ENCODE data around the gene F9.
"Not testable (repeated sequence)": the region's sequence is repeated elsewhere in the genome, so short reads cannot be mapped to it uniquely, and the experiment has no call there.

F9 gene

DNA sequence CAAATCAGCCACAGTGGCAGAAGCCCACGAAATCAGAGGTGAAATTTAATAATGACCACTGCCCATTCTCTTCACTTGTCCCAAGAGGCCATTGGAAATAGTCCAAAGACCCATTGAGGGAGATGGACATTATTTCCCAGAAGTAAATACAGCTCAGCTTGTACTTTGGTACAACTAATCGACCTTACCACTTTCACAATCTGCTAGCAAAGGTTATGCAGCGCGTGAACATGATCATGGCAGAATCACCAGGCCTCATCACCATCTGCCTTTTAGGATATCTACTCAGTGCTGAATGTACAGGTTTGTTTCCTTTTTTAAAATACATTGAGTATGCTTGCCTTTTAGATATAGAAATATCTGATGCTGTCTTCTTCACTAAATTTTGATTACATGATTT is at the start of gene F9:
Gene F9 (plus strand): TSS at position 190 of the 400 bp plus-strand sequence. CDS start 26 bp downstream, at position 216.
- DNase-seq (ENCODE audit: low read depth in 2 of 2, low spot score in 1 of 2) = no peak

DNA sequence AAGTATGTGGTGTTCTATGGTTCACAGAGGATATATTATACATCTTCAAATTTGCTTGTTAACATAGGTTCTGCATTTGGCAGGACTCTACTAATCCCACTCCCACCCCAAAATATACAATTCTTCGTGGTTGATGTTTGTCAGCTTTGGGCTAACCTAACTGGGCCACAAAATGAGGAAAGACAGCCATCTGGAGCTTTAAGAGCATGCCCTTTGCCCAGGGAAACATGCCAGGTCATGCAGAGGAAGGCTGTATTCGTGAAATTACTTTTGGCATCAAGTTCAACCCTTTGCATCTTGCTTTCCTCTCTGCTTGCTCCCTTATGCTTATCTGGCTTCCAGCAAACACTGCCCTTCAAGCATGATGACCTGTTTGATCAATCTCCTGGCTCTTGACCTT is 46.8 kb upstream of the F9 start:
- DNase-seq (ENCODE audit: low read depth in 2 of 2, low spot score in 1 of 2) = no peak

DNA sequence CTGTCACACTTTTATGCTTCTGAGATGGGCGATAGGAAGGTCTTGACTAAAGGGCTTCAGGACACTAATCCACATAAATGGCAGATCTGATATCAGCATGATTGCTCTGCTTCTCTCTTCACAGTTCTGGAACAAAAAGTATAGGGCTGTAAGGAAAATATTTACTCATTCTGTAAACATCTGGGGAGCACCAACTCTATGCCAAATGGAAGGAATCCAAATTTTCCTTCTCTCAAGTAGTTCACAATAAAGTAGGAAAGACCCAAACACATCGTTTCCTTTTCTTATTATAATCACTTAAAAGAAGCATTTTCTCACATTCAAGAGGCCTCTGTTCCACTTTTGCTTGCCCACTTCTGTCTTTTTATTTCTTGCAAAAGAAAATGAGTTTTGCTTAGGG is 45.9 kb upstream of the F9 start:
- no peak for DNase-seq (ENCODE audit: low read depth in 2 of 2, low spot score in 1 of 2)

DNA sequence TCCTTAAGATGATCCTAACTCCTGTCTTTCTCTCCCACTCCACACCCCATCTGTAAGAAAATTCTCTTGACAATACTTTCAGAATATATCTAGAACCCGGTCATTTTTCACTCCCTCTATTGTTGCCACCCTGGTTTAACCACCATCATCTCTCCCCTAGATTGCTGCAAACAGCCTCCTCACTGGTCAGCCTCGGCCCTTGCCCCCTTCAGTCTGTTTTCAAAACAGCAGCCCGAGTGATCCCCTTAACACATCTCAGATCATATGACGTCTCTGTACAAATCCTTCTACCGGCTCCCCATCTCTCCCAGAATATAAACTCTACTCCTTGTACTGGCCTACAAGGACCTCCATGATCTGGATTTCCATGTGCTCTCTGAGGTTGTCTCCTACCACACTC is 35.2 kb upstream of the F9 start:
- DNase-seq (ENCODE audit: low read depth in 2 of 2, low spot score in 1 of 2) = no peak

DNA sequence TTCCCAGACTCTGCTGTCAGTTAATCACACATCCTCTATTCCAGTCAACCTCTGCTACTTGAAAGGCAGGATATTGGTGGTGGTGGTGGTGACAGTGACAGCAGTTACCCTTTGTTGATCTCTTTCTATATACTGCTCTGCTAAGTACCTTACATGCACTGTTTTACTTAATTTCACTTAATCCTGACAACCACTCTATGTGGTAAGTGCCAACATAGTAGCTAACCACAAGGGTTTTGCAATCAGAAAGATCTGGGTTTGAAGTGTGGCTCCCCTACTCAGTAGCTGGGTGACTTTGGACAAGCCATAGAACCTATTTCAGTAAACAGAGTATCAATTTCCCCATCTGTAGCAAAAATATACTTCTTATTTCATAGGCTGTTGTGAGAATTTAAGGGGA is 24.2 kb upstream of the F9 start:
- DNase-seq (ENCODE audit: low read depth in 2 of 2, low spot score in 1 of 2) = no peak

DNA sequence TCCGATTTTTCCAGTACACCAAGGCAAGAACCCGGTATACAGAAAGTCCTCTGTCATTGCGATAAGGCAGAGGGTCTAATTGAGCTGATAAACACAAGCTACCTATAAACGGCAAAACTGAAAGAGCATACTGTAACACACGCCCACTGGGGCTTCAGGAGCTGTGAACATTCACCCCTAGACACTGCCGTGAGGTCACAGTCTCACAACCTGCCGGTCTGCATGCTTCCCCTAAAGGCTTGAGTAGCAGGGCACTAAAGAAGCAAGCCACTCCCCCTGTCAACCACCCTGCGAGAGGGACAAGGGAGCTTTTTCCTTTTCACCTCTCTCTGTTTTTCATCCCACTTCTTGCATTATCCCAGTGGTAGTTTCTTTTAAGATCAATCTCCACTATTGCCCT is 22.4 kb upstream of the F9 start:
- no peak for DNase-seq (ENCODE audit: low read depth in 2 of 2, low spot score in 1 of 2)

DNA sequence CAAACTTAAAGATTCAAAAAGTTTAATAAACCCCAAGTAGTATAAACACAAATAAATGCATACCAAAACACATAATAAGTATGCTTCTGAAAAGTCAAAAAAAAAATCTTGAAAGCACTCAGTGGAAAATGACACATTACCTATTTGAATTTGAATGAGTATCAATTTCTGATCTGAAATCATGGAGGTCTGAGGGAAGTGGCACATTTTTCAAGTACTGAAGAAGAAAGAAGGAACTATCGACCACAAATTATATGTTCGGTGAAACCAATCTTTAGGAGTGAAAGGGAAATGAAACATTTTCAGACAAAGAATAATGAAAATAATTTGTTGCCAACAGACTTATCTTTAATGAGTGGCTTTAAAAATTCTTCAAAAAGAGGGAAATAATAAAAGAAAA is 12.1 kb upstream of the F9 start:
- DNase-seq (ENCODE audit: low read depth in 2 of 2, low spot score in 1 of 2) = no peak

DNA sequence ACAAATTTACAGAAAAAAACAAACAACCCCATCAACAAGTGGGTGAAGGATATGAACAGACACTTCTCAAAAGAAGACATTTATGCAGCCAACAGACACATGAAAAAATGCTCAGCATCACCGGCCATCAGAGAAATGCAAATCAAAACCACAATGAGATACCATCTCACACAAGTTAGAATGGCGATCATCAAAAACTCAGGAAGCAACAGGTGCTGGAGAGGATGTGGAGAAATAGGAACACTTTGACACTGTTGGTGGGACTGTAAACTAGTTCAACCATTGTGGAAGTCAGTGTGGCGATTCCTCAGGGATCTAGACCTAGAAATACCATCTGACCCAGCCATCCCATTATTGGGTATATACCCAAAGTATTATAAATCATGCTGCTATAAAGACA is 1.7 kb upstream of the F9 start:
- DNase-seq (ENCODE audit: low read depth in 2 of 2, low spot score in 1 of 2) = not testable (repeated sequence)

DNA sequence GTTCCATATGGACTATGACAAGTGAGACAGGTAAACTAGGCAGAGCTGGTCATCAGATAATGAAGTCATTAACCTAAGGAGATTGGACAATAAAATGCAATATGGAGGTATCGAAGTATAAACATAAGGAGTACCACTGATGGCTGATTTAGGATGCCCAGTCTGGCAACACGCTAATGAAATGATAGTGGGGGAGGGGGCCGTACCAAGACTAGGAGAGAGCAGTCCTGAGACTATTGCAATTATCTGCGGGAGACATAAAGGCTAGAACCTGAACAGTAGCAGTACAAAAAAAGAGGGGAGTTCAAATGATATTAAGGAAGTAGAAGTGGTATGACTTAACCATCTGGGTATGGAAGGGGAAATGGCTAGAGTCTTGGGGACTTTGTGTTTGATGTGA is 2.3 kb downstream of the F9 start:
- no peak for DNase-seq (ENCODE audit: low read depth in 2 of 2, low spot score in 1 of 2)

DNA sequence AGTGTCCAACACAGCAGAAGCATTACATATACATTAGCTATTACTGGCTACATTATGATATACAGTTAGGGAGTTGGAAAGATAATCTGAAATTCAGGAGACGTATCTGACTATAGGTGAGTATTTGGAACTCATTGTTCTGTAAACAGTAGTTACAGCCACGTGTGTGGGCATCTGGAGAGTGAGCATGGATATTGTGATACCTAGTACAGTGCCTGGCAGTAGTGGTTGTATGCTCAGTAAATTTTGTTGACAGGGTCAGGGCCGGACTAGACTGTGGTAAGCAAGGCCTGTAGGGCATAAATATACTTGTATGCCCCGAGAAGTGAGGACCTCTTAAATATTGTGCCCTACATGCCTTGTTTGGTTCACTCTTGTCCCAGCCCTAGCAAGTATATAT is 2.9 kb downstream of the F9 start:
- DNase-seq (ENCODE audit: low read depth in 2 of 2, low spot score in 1 of 2) = no peak

DNA sequence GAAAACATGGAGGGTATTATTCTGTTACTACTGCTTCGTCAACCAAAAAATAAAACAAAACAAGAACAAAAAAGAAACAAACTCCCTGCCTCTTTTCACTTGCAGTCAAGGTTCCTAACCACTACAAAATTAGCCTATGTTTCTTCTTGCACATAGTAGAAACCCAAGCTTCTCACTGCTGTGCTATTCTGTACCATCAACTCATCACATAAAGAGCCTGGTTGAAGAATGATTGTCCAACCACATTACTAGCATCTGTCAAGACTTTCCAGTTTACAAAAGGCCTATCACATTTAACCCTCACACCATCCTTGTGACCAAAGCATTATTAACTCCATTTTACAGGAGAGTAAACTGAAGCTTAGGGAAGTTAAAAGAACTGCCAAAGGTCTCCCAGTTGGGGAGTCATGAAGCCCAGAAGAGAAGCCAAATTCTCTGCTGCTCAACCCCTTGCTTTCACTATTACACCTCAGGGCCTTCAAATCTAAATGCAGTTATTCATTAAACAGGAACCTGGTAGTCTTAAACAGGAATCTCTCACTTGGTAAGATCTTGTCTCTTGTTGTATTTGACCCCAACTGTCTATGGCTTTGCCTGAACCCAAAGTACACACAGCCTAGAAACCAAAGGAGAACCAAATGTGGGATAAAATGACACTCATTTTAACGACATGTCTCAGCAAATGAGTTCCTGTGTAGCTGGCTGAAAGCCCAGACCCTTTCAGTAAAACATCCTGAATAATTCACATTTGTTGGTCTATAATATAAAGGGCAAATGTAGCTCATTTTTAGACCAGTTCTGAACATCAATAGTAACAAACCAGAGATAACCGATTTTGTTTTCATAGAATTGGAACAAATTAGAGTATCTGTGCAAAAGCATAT is 8.6 kb downstream of the F9 start:
- DNase-seq (ENCODE audit: low read depth in 2 of 2, low spot score in 1 of 2) = no peak

DNA sequence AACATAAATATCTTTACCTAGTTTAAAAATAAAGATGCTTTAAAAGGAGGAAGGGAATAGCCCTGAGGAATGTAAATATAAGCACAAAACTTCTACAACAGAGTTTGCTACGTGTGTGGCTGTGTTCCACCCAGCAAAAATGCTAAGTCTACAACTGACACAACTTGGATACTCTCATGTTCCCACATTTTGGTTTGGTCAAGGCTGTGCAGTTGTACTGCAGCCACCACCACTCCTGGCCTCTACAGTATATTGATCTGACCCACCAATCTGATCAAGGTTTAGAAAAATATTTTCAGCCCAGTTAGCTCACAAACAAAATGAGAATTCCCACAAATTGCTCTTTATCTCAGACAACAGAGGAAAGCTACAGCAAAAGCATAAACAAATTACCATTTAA is 12.1 kb downstream of the F9 start:
- no peak for DNase-seq (ENCODE audit: low read depth in 2 of 2, low spot score in 1 of 2)

DNA sequence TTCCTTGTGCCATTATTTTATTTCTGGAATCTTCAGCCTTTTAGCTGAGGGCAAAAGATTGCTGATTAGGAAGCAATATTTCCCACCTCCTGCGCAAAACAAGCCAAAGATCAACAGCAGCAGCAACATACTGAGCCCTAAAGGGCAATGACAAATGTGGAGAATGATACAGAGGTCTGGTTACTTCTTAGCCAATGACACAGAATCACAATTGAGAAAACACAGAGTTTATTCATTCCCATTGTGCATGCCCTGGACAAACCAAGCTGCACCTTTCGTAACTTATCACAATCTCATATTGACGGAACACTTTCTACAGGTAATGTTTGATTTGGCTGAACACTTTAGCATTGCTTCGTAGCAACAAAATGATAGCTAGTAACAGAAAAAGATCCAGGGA is 13.4 kb downstream of the F9 start:
- no peak for DNase-seq (ENCODE audit: low read depth in 2 of 2, low spot score in 1 of 2)

DNA sequence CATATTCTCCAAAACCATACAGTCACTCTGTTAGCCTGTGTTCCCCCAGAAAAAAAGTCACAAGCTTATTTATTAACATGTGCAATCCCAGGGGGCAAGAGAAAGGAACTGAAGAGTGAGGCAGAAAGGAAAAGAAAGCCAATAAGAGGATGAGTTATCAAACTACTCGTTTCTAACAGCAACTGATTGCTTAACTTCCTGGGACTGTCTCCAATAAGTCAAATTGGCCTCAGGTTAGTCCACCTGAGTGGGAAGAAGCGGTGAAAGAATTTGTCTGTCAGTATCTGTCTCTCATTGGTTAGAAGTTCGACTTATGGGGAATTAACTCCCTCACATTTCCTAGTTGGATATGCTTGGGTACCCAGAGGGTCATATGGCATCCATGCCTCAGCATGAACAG is 14.1 kb downstream of the F9 start:
- no peak for DNase-seq (ENCODE audit: low read depth in 2 of 2, low spot score in 1 of 2)

DNA sequence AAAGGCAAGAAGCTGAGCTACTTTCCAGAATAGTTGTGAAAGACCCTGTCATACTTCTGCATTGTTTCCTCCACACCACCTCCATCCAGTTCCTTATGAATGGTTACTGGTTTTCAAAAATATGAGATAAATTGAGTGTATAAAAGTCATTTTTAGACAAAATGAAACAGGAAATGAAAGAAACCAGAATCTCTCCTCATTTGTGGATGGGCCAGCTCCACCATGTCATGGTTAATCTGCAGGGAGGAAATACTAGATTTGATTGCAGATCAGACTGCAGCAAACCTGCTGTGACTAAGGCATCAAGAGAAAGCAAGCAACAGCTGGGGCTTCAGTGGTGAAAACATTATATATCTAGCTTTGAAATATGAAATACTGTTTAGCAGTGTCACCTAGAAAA is 23.8 kb downstream of the F9 start:
- DNase-seq (ENCODE audit: low read depth in 2 of 2, low spot score in 1 of 2) = no peak

DNA sequence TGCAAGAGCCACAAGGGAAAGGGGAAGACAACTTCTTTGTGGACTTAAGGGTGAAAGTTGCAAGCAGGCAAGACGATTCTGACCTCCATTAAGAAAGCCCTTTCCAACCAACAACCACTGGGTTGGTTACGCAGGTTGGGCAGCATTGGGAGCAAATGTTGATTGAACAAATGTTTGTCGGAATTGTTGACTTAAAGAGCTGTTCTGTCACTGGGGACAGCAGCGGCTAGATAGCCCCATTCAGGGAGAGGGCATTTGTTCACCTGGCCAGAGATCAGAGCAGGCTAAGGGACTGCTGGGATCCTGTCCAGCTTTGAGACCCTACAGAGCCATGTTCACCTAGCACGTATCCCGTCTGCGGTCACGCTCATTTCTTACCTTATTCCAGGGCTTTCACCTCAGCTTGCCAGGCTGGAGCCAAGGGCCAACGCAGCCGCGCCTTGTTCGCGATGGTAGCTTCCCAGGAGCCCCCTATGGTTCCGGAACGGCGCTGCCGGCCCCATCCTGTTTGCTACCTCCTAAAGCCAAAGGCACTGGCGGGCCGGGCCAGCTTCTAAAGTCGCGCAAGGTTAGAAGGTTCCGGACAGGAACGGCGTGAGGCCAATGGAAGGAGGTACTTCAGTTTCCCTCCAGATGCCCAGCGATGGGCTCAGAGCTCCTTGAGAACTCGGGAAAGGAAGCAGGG is 24.6 kb downstream of the F9 start:
- DNase-seq (ENCODE audit: low read depth in 2 of 2, low spot score in 1 of 2) = no peak

DNA sequence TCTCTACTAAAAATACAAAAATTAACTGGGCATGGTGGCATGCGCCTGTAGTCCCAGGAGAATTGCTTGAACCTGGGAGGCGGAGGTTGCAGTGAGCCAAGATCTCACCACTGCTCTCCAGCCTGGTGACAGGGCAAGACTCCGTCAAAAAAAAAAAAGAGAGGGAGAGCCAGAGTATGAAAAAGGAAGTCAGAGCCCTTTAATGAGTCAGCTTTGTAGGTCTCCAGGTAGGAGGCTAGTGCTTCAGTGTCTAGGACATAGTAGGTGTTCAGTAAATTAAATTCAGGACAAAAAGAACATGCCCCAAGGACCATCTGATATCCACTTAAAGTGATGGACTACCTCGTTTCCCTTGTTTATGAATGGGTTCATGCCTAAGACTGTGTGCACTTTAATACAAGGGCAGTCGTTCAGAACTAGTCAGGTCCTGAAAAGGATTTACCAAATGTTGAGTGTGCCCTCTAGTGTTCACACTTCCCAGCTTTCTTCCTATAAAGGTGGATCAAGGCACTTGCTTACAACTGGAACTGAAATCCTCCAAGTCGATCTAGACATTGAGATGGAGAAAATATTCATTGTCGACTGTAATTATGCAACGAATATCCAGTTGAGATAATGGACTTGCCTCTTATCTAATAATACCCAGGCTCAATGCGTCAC is 29.0 kb downstream of the F9 start:
- no peak for DNase-seq (ENCODE audit: low read depth in 2 of 2, low spot score in 1 of 2)

DNA sequence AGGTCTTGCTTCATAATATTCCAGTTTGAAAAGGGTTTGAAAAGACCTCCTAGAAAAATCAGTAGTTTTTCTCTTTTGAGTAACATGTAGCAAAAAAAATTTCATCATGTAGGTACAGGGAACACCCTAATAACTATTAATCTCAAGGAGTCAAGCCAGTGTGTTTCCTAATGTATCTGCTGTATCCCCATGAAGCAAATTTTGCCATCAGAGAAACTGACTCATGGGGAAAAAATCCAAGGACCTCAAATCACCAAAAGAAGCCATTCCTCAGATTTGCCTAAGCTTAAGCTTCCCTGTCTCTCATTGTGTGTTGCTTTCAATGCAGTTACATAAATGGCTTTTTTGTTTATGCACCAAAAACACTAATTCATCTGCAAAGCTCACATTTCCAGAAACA is 29.7 kb downstream of the F9 start:
- no peak for DNase-seq (ENCODE audit: low read depth in 2 of 2, low spot score in 1 of 2)

DNA sequence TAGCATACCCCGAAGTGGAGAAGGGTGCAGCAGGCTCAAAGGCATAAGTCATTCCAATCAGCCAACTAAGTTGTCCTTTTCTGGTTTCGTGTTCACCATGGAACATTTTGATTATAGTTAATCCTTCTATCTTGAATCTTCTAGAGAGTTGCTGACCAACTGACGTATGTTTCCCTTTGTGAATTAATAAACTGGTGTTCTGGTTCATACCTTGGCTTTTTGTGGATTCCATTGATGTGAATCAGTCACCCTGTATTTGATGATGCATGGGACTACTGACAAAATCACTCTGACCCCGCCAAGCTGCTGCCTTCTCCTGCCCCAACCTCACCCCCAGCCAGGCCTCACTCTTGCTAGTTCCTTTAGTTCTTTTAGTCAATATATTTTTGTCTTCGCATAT is 32.7 kb downstream of the F9 start:
- no peak for DNase-seq (ENCODE audit: low read depth in 2 of 2, low spot score in 1 of 2)

DNA sequence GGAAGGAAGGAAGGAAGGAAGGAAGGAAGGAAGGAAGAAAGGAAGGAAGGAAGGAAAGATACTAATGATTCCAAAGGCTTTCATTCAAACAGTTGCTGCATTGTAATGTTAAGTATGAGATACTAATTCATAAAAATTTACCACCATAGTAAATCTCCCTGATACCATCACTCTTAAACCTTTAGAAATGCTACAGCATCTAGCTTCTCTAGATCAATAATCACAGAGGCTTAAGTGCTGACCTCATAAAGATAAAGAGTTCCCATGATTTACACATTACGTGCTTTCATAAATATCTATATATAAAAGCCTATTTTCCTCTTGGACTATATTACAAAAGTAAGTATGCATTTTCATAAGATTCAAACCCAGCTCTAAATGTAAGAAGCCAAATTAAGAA is 36.4 kb downstream of the F9 start:
- DNase-seq (ENCODE audit: low read depth in 2 of 2, low spot score in 1 of 2) = no peak

DNA sequence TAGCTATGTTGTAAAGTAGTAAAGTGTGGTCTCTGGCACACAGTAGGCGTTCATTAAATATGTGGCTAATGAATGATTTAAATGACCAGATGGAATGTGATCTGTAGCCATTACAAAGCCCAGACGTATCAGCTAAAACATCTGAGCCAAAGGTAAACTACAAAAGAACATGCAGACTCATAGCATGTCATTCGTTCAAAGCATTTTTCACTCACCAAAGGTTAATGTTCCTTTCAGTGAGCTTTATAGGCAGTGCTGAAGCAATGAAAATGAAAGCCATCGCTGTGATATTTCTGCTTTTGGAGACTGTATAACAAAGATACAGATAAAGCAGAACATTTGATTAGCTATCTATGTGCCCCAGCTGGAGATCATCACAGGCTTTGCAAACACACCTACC is 50.5 kb downstream of the F9 start:
- DNase-seq (ENCODE audit: low read depth in 2 of 2, low spot score in 1 of 2) = no peak

DNA sequence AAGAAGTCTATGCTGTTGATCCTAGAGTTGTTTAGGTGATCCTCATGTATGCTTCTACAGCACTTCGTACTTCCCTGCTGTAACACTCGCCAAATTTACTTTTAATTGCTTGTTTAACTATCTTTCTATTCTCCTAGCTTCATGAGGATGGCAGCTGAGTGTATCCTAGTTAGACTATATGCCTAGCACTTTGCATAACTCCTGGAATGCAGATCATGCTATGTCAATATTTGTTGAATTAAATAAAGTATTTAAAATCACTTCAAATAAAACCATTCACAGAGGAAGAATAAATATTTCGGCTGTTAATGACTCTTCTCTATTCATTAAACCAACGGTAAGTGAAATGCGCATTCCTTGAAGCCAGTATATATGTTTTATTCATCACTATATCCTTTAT is 55.1 kb downstream of the F9 start:
- no peak for DNase-seq (ENCODE audit: low read depth in 2 of 2, low spot score in 1 of 2)
